Epithelial cell of esophagus (primary cell): ENCODE data around the gene CCNA1.
A peak's percentile ranks its signal among the peaks of the same experiment; 100 is the strongest.

Source experiments
- DNase-seq: peaks from one replicate; pipeline ENCODE4 v3.0.0; 2010; ENCODE audit warnings: low read depth
- H3K4me3 ChIP-seq: 2 replicates; pipeline ENCODE4 v1.5.1; 2011; ENCODE audit warnings: mild to moderate bottlenecking, low read length, control low read depth
- TF ChIP-seq, protein P1 (sequence below): IDR thresholded peaks from 2 replicates; pipeline ENCODE4 v1.5.1; 2011; ENCODE audit warnings: low read depth, mild to moderate bottlenecking, low read length, control low read depth, inconsistent platforms; ENCODE audit not compliant: insufficient read depth; ENCODE audit errors: missing control alignments

Gene CCNA1

DNA sequence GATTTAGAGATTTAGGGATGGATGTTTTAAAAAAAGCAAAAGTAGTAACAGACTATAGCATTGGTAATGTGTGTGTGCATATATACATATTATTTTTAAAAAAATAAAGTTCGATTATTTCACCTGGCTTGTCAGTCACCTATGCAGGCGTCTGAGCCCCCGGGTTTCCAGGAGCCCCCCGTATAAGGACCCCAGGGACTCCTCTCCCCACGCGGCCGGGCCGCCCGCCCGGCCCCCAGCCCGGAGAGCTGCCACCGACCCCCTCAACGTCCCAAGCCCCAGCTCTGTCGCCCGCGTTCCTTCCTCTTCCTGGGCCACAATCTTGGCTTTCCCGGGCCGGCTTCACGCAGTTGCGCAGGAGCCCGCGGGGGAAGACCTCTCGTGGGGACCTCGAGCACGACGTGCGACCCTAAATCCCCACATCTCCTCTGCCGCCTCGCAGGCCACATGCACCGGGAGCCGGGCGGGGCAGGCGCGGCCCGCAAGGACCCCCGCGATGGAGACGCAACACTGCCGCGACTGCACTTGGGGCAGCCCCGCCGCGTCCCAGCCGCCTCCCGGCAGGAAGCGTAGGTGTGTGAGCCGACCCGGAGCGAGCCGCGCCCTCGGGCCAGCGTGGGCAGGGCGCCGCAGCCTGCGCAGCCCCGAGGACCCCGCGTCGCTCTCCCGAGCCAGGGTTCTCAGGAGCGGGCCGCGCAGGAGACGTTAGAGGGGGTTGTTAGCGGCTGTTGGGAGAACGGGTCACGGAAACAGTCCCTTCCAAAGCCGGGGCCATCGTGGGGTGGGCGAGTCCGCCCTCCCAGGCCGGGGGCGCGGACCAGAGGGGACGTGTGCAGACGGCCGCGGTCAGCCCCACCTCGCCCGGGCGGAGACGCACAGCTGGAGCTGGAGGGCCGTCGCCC is 840 bp upstream of the CCNA1 start:
- peak; percentile 45 for DNase-seq
- H3K4me3 ChIP-seq = peak overlapping the region; percentile 45
- TF ChIP-seq, protein P1, sequence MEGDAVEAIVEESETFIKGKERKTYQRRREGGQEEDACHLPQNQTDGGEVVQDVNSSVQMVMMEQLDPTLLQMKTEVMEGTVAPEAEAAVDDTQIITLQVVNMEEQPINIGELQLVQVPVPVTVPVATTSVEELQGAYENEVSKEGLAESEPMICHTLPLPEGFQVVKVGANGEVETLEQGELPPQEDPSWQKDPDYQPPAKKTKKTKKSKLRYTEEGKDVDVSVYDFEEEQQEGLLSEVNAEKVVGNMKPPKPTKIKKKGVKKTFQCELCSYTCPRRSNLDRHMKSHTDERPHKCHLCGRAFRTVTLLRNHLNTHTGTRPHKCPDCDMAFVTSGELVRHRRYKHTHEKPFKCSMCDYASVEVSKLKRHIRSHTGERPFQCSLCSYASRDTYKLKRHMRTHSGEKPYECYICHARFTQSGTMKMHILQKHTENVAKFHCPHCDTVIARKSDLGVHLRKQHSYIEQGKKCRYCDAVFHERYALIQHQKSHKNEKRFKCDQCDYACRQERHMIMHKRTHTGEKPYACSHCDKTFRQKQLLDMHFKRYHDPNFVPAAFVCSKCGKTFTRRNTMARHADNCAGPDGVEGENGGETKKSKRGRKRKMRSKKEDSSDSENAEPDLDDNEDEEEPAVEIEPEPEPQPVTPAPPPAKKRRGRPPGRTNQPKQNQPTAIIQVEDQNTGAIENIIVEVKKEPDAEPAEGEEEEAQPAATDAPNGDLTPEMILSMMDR = no peak

DNA sequence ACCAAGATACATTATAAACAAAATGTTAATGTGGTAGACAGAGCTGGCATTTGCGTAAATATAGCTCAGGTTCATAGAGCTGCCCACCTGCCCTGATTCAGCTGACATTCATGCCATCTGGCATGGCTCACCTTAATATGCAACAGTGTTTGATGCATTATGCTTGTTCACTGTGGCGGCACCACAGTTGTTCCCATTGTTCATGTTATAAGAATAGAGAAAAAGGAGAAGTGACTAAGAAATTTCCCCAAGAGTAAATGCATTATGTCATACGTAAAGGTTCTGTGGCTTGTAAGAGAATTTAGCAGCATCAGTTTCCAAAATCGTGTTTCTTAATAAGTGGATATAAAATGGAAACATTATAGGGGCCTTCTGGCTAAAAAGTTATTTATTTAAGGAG is 4.5 kb downstream of the CCNA1 start:
- TF ChIP-seq, protein P1 = no peak
- no peak for DNase-seq
- H3K4me3 ChIP-seq = no peak overlapping the region

DNA sequence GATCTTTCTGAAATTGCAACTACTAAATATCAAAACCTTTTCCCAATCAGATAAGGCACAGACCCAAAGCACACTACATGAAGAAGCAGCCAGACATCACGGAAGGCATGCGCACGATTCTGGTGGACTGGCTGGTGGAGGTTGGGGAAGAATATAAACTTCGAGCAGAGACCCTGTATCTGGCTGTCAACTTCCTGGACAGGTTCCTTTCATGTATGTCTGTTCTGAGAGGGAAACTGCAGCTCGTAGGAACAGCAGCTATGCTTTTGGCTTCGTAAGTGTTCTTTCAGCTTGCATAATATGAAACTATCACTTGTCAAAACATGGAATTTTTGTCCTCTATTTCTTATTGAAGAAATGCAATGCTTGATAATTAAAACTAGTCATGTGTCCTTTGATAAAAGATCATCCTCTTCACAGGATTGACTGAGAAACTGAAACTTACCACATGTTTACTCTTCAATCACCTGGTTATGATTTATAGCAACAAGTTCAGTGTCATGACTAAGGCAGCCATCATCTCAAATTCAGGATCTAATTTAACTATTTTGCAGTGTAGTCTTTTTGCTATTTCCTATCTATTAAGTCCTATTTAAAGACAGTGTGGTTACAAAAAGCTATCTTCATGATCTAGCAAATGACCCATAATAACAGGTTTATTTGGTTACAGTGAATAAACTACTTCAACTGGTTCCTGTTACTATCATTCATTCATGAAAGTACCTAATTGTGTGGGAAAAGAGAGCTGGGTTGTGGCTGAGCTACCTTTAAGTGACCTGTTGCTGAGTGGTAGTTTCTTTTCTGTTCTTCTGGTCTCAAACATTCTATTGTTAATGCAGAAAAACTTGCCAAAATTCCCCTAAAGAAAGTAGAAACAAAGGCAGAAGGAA is 6.5 kb downstream of the CCNA1 start:
- H3K4me3 ChIP-seq = no peak overlapping the region
- TF ChIP-seq, protein P1 = no peak
- DNase-seq = peak; percentile 32

DNA sequence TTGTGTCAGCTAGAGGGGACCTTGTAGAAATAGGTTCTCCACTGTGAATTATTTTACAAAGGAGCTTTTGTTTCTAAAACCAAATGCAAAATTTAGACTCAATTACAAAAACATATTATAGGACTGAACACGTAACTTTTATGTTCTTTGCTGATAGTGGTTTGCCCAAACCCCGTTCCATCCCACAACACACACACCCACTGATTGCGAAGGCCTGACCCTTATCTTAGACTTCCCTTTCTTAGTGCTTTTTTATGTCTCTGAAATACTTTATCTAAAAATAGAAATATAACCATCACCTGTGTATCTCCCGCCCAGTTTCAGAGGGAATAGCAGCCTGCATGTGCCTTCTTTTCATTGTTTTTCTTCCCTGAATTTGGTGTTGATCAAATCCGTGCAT is 13.0 kb downstream of the CCNA1 start:
- TF ChIP-seq, protein P1 = no peak

DNA sequence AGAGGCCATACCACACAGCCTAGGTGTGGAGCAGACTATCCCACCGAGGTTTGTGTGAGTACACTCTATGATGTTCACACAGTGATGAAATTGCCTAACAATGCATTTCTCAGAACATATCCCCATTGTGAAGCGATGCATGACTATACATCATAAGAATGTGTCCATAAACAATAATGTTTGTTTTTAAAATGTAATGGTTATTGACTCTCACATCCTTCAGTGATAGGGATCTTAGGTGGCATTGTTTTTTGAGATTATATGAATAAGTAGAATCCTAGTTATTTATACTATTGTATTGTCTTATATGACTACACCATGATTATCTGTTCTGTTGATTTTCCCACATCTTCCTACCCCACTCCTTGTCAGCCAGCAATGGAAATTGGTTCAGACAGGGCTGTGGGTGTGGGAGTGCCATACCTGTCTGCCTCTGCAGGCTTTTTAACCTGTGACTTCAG is 13.6 kb downstream of the CCNA1 start:
- TF ChIP-seq, protein P1 = no peak

More for the DNA sequence above, 13.0 kb downstream of the CCNA1 start:
- no peak for DNase-seq
- H3K4me3 ChIP-seq = no peak overlapping the region

DNA sequence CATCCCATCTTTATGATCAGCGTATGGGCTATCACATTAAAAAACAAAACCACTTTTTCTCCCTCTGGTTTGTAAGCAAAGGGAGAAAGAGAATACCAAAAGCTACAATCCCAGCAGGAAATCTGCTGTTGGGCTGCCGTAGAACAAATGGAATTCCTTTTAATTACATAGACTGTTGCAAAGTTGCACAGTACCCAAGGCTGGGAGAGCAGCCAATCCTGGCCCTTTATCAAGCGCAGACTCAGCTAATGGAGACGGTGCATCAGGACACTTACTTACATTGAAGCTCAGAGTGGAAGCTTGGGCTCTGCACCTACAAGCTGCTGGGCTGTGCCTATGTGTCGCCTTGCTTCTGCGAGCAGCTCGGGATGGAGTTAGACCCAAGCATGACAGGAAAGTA is 15.2 kb downstream of the CCNA1 start:
- DNase-seq = no peak
- no peak overlapping the region for H3K4me3 ChIP-seq
- TF ChIP-seq, protein P1 = no peak

More for the DNA sequence above, 13.6 kb downstream of the CCNA1 start:
- no peak overlapping the region for H3K4me3 ChIP-seq
- DNase-seq = peak; percentile 85
